HepG2 (cell line): ENCODE data around the gene ELP2.

Experiments
- EZH2 ChIP-seq: conservative IDR thresholded peaks from 2 replicates; pipeline ENCODE4 v1.6.1; 2012; ENCODE audit warnings: mild to moderate bottlenecking, low read depth, low read length, moderate library complexity
- SNRNP70 ChIP-seq: fragments of 200-400 bp; formaldehyde crosslinking; IDR thresholded peaks from 2 replicates; pipeline ENCODE4 v1.6.1; 2017; ENCODE audit warnings: mild to moderate bottlenecking, low read depth, low read length, moderate library complexity
- TCF12 ChIP-seq, 2 experiments: fragments of 450-650 bp in 1 of 2; sonication (generic) in 1 of 2; formaldehyde crosslinking in 1 of 2; IDR thresholded peaks; 2 replicates each; pipeline versions ENCODE4 v1.6.1 to v1.8.0; 2017 to 2022; ENCODE audit warnings: antibody characterized with exemption in 1 of 2, mild to moderate bottlenecking in 1 of 2, missing genetic modification reagents in 1 of 2, moderate library complexity in 1 of 2
- ZNF160 ChIP-seq: sonication (generic); formaldehyde crosslinking; IDR thresholded peaks from 2 replicates; pipeline ENCODE4 v1.8.0; 2022; ENCODE audit warnings: mild to moderate bottlenecking, inconsistent platforms, missing genetic modification reagents
- ZNF234 ChIP-seq: sonication (generic); formaldehyde crosslinking; conservative IDR thresholded peaks from 2 replicates; pipeline ENCODE4 v1.5.1; 2020; ENCODE audit warnings: mild to moderate bottlenecking, missing genetic modification reagents
- ZNF747 ChIP-seq: sonication (generic); formaldehyde crosslinking; IDR thresholded peaks from 2 replicates; pipeline ENCODE4 v1.8.1; 2023; ENCODE audit warnings: missing genetic modification reagents, mild to moderate bottlenecking, borderline replicate concordance
- TF ChIP-seq, protein P1 (sequence below): sonication (generic); formaldehyde crosslinking; IDR thresholded peaks from 2 replicates; pipeline ENCODE4 v1.5.1; 2020; ENCODE audit warnings: missing genetic modification reagents, mild to moderate bottlenecking, borderline replicate concordance
- TF ChIP-seq, protein P2 (sequence below): sonication (generic); formaldehyde crosslinking; IDR thresholded peaks from 2 replicates; pipeline ENCODE4 v1.8.0; 2022; ENCODE audit warnings: missing genetic modification reagents, mild to moderate bottlenecking, inconsistent platforms, borderline replicate concordance
- TF ChIP-seq, protein P3 (sequence below): sonication (generic); formaldehyde crosslinking; IDR thresholded peaks from 2 replicates; pipeline ENCODE4 v1.4.0; 2020; ENCODE audit warnings: missing genetic modification reagents
- TF ChIP-seq, protein P4 (sequence below): sonication (generic); formaldehyde crosslinking; IDR thresholded peaks from 2 replicates; pipeline ENCODE4 v1.5.0; 2020; ENCODE audit warnings: mild to moderate bottlenecking, missing genetic modification reagents, moderate library complexity
- TF ChIP-seq, protein P5 (sequence below): conservative IDR thresholded peaks from 2 replicates; pipeline ENCODE4 v1.6.1; 2018; ENCODE audit warnings: missing genetic modification reagents
- TF ChIP-seq, protein P6 (sequence below): sonication (generic); IDR thresholded peaks from 2 replicates; pipeline ENCODE4 v1.6.1; 2016; ENCODE audit warnings: low read depth, borderline replicate concordance
- TF ChIP-seq, protein P7 (sequence below): sonication (generic); formaldehyde crosslinking; IDR thresholded peaks from 2 replicates; pipeline ENCODE4 v1.8.1; 2022; ENCODE audit warnings: low read depth, mild to moderate bottlenecking, missing genetic modification reagents

DNA sequence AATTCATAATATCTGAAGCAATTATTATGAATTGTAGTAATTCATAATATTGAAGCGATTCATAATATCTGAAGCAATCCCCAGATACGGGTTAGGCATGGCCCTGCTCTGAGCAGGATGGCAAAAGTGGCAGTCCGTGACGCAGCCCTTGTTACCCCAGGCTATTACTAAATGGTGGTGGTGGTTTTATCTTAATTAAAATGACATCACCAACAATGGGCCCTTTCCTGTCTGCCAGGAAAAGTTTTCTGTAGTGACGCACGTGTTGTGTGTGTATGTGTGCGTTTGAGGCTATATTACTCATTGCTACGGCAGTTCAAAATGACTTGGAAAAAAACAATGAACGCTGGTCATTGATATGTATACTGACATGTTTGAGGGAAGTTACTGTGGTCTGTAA, 47.0 kb downstream of the ELP2 start:
- TF ChIP-seq SNRNP70 (no peak), TCF12 (IDR thresholded peaks at IDR 0.05) (no peak), TCF12 (CRISPR knock-in tag; IDR thresholded peaks at IDR 0.05) (no peak), ZNF160 (CRISPR knock-in tag) (no peak), ZNF747 (CRISPR knock-in tag) (no peak), ZNF234 (CRISPR knock-in tag) (no peak), EZH2 (no peak)
- TF ChIP-seq, protein P1, sequence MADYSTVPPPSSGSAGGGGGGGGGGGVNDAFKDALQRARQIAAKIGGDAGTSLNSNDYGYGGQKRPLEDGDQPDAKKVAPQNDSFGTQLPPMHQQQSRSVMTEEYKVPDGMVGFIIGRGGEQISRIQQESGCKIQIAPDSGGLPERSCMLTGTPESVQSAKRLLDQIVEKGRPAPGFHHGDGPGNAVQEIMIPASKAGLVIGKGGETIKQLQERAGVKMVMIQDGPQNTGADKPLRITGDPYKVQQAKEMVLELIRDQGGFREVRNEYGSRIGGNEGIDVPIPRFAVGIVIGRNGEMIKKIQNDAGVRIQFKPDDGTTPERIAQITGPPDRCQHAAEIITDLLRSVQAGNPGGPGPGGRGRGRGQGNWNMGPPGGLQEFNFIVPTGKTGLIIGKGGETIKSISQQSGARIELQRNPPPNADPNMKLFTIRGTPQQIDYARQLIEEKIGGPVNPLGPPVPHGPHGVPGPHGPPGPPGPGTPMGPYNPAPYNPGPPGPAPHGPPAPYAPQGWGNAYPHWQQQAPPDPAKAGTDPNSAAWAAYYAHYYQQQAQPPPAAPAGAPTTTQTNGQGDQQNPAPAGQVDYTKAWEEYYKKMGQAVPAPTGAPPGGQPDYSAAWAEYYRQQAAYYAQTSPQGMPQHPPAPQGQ: no peak
- TF ChIP-seq, protein P2, sequence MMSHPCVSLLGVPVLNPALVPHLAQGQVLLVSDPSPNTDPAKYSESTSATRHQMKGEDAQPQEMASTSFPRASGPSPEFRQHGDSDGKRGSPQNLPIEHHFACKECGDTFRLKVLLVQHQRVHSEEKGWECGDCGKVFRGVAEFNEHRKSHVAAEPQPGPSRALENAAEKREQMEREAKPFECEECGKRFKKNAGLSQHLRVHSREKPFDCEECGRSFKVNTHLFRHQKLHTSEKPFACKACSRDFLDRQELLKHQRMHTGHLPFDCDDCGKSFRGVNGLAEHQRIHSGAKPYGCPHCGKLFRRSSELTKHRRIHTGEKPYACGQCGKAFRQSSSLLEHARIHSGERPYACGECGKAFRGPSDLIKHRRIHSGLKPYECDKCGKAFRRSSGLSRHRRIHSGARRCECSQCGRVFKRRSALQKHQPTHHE (CRISPR knock-in tag): no peak
- TF ChIP-seq, protein P3, sequence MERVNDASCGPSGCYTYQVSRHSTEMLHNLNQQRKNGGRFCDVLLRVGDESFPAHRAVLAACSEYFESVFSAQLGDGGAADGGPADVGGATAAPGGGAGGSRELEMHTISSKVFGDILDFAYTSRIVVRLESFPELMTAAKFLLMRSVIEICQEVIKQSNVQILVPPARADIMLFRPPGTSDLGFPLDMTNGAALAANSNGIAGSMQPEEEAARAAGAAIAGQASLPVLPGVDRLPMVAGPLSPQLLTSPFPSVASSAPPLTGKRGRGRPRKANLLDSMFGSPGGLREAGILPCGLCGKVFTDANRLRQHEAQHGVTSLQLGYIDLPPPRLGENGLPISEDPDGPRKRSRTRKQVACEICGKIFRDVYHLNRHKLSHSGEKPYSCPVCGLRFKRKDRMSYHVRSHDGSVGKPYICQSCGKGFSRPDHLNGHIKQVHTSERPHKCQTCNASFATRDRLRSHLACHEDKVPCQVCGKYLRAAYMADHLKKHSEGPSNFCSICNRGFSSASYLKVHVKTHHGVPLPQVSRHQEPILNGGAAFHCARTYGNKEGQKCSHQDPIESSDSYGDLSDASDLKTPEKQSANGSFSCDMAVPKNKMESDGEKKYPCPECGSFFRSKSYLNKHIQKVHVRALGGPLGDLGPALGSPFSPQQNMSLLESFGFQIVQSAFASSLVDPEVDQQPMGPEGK (CRISPR knock-in tag): no peak
- TF ChIP-seq, protein P4, sequence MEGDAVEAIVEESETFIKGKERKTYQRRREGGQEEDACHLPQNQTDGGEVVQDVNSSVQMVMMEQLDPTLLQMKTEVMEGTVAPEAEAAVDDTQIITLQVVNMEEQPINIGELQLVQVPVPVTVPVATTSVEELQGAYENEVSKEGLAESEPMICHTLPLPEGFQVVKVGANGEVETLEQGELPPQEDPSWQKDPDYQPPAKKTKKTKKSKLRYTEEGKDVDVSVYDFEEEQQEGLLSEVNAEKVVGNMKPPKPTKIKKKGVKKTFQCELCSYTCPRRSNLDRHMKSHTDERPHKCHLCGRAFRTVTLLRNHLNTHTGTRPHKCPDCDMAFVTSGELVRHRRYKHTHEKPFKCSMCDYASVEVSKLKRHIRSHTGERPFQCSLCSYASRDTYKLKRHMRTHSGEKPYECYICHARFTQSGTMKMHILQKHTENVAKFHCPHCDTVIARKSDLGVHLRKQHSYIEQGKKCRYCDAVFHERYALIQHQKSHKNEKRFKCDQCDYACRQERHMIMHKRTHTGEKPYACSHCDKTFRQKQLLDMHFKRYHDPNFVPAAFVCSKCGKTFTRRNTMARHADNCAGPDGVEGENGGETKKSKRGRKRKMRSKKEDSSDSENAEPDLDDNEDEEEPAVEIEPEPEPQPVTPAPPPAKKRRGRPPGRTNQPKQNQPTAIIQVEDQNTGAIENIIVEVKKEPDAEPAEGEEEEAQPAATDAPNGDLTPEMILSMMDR (CRISPR knock-in tag): no peak
- TF ChIP-seq, protein P5, sequence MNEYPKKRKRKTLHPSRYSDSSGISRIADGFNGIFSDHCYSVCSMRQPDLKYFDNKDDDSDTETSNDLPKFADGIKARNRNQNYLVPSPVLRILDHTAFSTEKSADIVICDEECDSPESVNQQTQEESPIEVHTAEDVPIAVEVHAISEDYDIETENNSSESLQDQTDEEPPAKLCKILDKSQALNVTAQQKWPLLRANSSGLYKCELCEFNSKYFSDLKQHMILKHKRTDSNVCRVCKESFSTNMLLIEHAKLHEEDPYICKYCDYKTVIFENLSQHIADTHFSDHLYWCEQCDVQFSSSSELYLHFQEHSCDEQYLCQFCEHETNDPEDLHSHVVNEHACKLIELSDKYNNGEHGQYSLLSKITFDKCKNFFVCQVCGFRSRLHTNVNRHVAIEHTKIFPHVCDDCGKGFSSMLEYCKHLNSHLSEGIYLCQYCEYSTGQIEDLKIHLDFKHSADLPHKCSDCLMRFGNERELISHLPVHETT (CRISPR knock-in tag): no peak
- TF ChIP-seq, protein P6, sequence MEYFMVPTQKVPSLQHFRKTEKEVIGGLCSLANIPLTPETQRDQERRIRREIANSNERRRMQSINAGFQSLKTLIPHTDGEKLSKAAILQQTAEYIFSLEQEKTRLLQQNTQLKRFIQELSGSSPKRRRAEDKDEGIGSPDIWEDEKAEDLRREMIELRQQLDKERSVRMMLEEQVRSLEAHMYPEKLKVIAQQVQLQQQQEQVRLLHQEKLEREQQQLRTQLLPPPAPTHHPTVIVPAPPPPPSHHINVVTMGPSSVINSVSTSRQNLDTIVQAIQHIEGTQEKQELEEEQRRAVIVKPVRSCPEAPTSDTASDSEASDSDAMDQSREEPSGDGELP: no peak
- TF ChIP-seq, protein P7, sequence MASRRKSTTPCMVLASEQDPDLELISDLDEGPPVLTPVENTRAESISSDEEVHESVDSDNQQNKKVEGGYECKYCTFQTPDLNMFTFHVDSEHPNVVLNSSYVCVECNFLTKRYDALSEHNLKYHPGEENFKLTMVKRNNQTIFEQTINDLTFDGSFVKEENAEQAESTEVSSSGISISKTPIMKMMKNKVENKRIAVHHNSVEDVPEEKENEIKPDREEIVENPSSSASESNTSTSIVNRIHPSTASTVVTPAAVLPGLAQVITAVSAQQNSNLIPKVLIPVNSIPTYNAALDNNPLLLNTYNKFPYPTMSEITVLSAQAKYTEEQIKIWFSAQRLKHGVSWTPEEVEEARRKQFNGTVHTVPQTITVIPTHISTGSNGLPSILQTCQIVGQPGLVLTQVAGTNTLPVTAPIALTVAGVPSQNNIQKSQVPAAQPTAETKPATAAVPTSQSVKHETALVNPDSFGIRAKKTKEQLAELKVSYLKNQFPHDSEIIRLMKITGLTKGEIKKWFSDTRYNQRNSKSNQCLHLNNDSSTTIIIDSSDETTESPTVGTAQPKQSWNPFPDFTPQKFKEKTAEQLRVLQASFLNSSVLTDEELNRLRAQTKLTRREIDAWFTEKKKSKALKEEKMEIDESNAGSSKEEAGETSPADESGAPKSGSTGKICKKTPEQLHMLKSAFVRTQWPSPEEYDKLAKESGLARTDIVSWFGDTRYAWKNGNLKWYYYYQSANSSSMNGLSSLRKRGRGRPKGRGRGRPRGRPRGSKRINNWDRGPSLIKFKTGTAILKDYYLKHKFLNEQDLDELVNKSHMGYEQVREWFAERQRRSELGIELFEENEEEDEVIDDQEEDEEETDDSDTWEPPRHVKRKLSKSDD: no peak
